ENCODE results near the gene IGFN1.
A peak's percentile ranks its signal among the peaks of the same experiment; 100 is the strongest.

DNA sequence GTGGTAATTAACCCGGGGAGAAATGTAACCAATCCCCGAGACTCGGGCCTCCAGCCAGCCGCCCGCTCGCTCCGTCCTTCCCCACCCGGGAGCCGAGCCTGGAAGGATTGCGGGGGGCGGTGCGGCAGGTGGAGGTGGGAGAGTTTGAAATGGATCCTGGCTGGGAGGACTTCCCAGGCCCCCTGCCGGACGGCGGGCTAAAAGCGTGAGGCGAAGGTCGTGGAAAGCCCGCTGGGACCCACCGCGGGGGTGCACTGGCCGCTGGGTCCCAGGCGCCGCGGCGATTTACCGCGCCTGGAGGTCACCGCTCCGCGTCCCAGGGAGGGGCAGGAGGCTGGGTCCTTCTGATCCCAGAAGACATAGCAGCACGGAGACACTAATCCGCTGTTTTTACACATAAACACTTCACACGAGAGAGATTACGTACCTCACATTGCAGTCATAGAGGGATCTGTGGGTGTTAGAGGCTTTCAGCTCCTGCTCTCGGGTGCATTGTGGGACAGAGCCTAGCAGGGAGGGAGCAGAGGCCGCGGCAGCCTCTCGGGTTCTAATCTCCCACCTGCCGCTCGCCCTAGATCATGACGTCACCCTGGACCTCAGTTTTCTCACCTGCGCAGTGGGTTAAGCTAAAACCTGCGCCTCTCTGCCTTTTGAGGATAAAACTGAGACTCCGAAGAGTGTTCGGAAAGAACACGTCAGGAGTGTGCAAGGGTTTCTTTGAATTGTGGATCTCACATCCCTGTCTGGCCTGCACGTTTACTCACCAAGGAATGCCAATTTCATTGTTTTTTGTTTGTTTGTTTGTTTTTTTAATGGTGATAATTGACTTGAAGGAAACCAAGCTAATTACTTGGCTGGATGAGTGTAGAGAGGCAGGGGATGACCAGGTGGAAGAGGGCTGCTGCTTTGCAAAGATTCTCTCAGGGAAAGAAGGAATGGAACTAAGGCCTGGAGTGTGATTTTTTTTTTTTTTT, 19.3 kb upstream of the IGFN1 start:
- no peak for TF ChIP-seq POLR2A (IDR thresholded peaks at IDR 0.05)
- TF ChIP-seq, protein P1, sequence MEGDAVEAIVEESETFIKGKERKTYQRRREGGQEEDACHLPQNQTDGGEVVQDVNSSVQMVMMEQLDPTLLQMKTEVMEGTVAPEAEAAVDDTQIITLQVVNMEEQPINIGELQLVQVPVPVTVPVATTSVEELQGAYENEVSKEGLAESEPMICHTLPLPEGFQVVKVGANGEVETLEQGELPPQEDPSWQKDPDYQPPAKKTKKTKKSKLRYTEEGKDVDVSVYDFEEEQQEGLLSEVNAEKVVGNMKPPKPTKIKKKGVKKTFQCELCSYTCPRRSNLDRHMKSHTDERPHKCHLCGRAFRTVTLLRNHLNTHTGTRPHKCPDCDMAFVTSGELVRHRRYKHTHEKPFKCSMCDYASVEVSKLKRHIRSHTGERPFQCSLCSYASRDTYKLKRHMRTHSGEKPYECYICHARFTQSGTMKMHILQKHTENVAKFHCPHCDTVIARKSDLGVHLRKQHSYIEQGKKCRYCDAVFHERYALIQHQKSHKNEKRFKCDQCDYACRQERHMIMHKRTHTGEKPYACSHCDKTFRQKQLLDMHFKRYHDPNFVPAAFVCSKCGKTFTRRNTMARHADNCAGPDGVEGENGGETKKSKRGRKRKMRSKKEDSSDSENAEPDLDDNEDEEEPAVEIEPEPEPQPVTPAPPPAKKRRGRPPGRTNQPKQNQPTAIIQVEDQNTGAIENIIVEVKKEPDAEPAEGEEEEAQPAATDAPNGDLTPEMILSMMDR (IDR thresholded peaks at IDR 0.05), result peak in 4 of 6 experiments; percentile 12 to 39 (median 32)

Data from esophagus squamous epithelium (tissue), 4 donors.